GM21717 (cell line): ENCODE data around the gene ABCB6.
A peak's percentile ranks its signal among the peaks of the same experiment; 100 is the strongest.
"Not testable (repeated sequence)": the region's sequence is repeated elsewhere in the genome, so short reads cannot be mapped to it uniquely, and the experiment has no call there.

Experiments
- ATAC-seq: cut with Tn5 transposase; IDR thresholded peaks from one replicate; pipeline ENCODE4 v1.9.1; 2021; ENCODE audit warnings: mild to moderate bottlenecking, moderate library complexity; ENCODE audit not compliant: unreplicated experiment

The ABCB6 gene

GRCh38 chr2:219214141-219214540 lies 4.6 kb downstream of the ABCB6 start:
- ATAC-seq: no peak

- no peak for ATAC-seq
Measured at GRCh38 chr2:219213486-219214071, 5.2 kb downstream of the ABCB6 start.

- no peak for ATAC-seq
Measured at GRCh38 chr2:219213026-219213415, 5.7 kb downstream of the ABCB6 start.

- no peak for ATAC-seq
Measured at GRCh38 chr2:219210886-219211362, 7.8 kb downstream of the ABCB6 start.

- no peak for ATAC-seq
Measured at GRCh38 chr2:219210196-219210885, 8.4 kb downstream of the ABCB6 start.

GRCh38 chr2:219209236-219210195 lies 9.2 kb downstream of the ABCB6 start:
- ATAC-seq: no peak

- no peak for ATAC-seq
Measured at GRCh38 chr2:219207884-219208740, 10.6 kb downstream of the ABCB6 start.

GRCh38 chr2:219207134-219207883 lies 11.4 kb downstream of the ABCB6 start:
- no peak for ATAC-seq

- ATAC-seq: peak; percentile 98
Measured at GRCh38 chr2:219206328-219207133, 12.2 kb downstream of the ABCB6 start, which contains the start of gene ZFAND2B. Gene ZFAND2B, plus strand, starts transcription at chr2:219206782. Its CDS starts 206 bp downstream, at chr2:219206988.

- ATAC-seq: no peak
Measured at GRCh38 chr2:219205981-219206327, 12.8 kb downstream of the ABCB6 start.

- no peak for ATAC-seq
Measured at GRCh38 chr2:219205165-219205538, 13.6 kb downstream of the ABCB6 start.

- no peak for ATAC-seq
Measured at GRCh38 chr2:219204425-219205164, 14.2 kb downstream of the ABCB6 start.

GRCh38 chr2:219201331-219201730 lies 17.4 kb downstream of the ABCB6 start:
- not testable (repeated sequence) for ATAC-seq

- not testable (repeated sequence) for ATAC-seq
Measured at GRCh38 chr2:219200502-219201326, 18.0 kb downstream of the ABCB6 start.

- ATAC-seq: no peak
Measured at GRCh38 chr2:219199470-219200211, 19.1 kb downstream of the ABCB6 start.

GRCh38 chr2:219198974-219199373 lies 19.8 kb downstream of the ABCB6 start:
- no peak for ATAC-seq

- no peak for ATAC-seq
Measured at GRCh38 chr2:219197388-219197787, 21.4 kb downstream of the ABCB6 start.
